HG03460 (cell line): ENCODE measurements around the gene CHMP5.
A peak's percentile ranks its signal among the peaks of the same experiment; 100 is the strongest.

Experiments
- ATAC-seq: cut with Tn5 transposase; IDR thresholded peaks from one replicate; pipeline ENCODE4 v1.9.1; 2021; ENCODE audit not compliant: unreplicated experiment

CHMP5 gene

DNA sequence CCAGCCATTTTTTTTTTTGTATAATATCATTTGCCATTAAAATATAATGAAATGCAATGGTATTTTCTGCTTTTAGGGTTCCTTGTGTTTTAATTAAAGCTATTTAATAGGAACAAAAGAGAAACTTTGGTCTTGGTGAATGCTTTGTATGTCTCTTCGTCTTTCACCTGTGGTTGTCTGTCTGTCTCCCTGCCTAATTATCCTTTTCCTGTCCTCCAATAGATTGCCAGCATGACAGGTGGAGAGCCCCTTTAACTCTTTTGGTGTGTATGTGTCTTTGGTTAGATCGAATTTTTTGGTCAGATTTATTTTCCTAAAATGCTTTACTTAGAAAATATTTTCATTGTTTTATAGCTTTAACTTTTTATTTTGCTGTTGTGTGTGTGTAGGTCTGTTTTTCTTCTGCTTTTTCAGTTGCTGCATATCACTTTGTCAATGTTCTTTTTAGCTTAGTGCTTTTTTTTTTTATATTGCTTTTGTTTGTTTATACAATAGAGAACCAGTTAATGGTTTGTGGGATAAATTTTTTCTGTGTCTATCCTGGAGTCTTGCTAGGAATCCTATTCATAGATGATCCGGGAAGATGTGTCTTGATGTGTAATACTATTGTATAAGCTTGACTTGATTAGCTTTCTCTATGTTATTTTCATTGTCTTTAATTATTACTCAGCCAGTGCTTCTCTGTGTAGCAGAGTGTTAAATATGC is 8.6 kb downstream of the CHMP5 start:
- ATAC-seq: no peak

DNA sequence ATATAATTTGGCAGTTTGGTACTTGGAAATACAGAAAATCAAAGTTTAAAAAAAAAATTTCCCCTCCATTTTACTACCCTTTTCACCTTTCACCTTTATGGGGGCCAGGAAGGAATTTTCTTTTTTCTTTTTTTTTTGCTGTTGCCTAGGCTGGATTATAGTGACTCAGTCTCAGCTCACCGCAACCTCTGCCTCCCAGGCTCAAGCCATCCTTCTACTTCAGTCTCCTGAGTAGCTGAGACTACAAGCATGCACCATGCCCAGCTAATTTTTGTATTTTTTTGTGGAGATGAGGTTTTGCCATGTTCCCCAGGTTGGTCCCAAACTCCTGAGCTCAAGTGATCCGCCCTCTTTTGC is 9.1 kb downstream of the CHMP5 start:
- no peak for ATAC-seq

DNA sequence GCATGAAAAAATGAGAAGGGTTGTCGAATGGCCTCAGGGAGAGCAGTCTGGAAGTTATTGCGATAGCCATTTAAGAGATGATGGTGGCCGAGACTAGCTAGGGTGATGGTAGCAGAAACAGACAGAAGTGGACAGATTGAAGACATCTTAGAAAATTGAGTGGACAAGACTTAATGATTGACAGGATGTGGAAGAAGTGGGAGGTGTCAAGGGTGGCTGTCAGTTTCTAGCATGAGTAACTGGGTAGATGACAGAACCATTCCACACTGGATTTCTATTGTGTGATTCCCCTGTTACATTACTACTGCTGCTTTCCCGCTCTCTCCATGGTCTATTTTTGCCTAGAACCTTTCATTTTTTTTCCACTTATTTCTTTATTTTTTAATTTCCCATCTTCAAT is 12.6 kb downstream of the CHMP5 start:
- ATAC-seq: no peak

DNA sequence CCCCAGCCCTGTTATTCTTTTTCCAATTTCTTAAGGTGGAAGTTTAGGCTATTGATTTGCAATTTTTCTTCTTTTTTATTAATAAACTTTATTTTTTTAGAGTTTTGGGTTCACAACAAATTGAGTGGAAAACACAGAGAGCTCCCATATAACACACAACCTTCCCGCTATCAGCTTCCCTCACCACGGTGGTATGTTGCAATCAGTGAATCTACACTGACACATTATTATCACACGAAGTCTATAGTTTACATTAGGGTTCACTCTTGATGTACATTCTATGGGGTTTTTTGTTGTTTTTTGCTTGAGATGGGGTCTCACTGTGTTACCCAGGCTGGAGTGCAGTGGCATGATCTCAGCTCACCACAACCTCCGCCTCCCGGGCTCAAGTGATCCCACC is 20.7 kb downstream of the CHMP5 start:
- no peak for ATAC-seq

DNA sequence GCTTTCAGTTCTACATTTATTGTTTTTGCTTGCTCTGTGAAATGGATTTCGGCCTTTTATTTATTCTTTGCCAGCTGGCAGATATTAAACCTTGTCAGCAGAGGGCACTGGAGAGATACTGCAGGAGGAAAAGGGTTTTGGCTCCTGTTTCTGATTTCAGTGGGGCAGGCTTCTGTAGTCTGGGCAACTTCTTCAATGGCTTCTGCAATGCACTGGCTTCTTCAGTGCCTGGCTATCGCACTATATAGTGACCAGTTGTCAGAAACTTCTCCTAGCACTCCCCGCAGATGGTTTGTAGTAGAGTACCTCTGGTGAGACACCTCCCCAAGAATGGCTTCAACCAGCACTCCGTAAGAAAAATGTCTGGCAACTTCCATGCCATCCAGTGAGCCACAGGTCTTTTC is 22.2 kb downstream of the CHMP5 start:
- ATAC-seq: no peak

DNA sequence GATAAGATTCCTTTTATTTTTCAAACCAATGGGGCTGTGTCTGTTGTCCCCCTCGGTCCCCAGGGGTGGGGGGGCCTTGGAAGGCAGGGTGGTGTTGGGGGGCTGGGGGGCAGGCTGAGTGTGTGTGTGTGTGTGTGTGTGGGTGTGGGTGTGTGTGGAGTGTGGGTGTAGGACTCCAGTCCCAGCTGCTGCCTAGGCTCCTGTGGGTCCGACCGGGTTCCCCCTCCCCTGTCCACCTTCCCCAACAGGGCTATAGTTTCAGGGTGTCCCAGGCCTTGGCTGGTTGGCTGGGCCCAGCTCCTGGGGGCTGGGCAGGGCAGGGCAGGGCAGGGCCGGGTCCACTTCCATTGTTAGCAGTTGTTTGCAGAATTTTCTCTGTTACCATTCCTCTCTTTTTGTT is 23.4 kb downstream of the CHMP5 start:
- ATAC-seq: no peak

DNA sequence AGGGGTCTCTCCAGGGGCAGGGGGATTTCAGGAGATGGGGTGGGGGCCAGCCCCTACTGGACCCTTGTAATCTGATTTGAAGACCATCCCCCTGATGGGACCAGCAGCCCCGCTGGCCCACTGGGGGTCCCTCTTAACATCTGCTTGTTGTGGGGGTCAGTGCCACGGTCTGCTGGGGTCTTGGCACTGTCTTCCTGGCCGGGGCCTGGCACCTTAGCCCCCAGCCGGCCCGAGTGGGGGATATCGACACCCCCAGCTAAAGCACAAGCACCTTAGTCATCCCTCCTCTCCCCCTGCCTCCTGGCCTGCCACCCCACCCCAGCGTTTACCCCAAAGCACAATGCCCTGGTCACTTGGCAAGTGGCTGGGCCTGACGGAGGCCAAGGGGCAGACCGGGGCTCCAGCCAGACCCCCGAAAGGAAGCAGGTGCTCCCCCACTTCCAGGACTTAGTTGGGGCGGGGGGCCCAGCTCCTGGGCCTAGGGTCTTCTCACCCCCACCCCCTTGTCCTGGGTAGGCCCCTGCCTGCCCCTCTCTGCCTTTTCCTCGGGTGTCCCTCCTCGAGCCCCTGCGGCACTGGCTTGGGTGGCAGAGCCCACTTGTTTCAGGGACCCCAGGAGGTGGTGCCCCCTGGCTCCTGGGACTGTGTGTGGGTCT is 24.1 kb downstream of the CHMP5 start:
- no peak for ATAC-seq

DNA sequence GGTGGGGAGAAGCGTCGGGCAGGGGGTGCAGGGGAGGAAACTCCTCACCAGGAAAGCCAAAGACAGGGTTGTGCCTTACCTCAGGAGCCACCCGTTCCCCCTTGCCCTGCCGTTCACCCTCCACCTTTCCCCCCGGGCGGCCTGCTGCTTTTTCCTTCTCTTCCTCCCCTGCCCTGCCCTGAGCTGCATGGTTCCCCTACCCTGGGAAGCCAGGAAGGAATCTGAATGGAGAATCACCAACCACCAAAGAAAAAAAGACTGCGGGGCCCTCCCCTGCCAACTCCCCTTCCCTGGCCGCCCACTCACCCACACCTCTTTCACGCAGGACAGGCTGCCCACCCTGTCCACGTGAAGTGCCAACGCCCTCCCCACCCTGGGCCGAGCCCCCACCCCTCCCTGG is 24.6 kb downstream of the CHMP5 start:
- no peak for ATAC-seq

DNA sequence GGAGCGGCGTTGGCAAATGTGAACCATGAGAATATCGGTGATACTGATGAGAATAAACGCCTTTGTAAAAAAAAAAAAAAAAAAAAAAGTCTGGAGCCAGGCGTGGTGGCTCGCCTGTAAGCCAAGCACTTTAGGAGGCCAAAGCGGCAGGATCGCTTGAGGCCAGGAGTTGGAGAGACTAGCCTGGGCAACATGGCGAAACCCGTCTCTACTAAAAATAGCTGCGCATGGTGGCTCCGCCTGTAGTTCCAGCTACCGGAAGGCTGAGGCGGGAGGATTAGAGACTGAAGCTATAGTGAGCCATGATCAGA is 25.0 kb downstream of the CHMP5 start:
- no peak for ATAC-seq

DNA sequence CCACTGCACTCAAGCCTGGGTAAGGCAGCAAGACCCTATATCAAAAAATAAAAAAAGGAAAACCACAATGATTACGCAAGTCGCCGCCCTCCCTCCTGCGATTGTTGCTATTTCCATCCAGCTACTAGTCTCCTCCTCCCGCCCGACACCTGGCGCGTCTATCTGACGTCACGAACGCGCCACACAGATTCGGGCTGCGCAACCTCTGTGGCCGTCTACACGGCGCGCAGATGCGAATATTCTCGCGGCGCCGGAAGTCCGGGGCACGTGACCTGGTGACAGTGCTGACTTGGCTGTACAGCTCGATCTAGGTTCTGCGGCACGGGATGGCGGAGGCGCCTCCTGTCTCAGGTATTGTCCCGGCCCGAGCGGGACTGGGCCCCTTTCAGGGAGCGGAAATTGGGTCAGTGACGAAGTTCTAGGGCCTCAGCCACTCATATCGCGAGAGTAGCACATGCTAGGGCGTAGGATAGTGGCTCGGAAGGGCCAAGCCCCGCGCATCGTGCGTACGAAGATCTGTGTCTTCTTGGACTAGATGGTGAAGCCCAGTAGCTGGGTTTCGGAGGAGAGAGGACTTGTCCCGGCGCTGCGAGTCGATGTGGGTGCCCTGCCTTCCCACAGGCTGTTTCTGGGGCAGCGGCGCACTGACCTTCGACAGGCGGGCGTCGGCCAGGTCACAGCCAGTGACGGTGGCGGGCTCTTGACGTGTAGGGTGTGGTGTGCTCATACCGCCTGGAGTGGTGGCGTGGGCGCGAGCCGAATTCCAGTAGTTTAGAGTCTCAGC is 25.6 kb downstream of the CHMP5 start, which contains the start of gene NFX1:
Gene NFX1 (plus strand): TSS at position 270 of the 784 bp plus-strand sequence. CDS start 57 bp downstream, at position 327.
- peak; percentile 89 for ATAC-seq

DNA sequence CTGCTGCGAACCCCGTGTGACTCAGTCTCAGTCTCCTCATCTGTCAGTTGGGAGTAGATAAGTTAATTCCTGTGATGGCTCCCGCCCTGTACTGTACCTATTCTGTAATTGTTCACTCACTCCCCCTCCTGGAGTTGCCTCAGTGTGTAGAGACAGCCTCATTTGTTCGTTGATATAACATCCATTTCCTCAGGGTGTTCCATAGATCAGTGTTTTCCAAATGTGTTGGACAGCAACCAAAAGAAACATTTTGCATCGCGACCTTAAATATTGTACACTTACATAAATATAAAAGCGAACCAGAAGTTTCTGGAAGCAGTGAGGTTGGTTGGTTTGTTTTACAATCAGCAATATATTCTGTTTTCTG is 26.2 kb downstream of the CHMP5 start:
- no peak for ATAC-seq

DNA sequence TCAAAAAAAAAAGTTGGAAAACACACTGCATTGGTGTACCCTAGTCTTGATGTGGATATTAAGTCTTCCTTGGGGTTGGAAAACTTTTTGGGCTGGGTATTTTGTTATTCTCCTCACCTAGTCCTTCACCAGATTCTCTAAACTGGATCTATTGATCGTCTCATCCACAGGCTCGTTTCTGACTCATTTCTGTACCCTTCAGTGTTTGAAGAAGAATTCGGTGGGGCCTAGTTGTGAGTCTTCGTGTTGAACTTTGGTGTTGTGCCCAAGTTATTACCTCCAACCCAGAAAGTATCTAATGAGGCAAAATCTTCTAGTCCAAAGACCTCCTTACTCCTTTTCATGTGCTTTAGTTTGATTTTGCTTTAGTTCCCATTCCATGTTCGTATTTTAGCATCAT is 27.1 kb downstream of the CHMP5 start:
- ATAC-seq: no peak

DNA sequence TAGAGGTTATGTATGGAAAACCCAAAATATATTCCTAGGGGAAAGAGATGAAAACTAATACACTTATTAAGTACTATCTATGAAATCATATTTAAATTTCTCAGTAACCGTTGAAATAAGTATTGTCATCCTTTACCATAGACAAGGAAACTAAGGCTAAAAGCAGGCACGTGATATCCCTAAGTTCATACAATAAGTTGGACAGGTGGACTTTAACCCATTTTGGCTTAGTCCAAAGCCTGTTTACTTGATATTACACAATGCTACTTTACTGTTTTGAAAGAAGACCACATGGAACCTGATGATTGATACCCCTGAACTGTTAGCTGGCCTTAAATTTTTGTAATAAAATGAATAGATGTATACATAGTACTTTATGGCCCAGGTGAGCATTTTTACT is 28.9 kb downstream of the CHMP5 start:
- no peak for ATAC-seq

DNA sequence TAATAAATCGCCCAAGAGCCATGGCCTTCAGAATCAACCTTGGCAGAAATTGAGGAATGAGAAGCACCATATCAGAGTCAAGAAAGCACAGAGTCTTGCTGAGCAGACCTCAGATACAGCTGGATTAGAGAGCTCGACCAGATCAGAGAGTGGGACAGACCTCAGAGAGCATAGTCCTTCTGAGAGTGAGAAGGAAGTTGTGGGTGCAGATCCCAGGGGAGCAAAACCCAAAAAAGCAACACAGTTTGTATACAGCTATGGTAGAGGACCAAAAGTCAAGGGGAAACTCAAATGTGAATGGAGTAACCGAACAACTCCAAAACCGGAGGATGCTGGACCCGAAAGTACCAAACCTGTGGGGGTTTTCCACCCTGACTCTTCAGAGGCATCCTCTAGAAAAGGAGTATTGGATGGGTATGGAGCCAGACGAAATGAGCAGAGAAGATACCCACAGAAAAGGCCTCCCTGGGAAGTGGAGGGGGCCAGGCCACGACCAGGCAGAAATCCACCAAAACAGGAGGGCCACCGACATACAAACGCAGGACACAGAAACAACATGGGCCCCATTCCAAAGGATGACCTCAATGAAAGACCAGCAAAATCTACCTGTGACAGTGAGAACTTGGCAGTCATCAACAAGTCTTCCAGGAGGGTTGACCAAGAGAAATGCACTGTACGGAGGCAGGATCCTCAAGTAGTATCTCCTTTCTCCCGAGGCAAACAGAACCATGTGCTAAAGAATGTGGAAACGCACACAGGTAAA is 30.0 kb downstream of the CHMP5 start:
- no peak for ATAC-seq

DNA sequence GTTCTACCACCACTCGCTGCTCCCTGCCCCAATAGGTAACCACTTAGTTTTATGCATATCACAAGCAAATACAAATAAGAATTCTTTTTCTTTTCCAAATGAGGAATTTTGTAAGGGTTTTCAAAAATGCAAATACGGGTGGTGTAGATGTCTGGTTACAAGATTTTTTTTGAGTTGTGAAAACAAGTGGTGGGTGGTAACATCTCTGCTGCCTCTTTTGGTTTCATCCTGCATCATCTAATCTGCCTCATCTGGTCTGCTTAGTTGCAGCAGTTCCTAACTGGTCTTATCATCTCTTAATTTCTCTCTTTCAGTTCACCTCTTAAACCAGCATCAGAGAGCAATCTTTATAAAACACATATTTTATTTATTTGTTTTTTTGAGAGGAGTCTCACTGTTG is 30.7 kb downstream of the CHMP5 start:
- peak; percentile 30 for ATAC-seq

DNA sequence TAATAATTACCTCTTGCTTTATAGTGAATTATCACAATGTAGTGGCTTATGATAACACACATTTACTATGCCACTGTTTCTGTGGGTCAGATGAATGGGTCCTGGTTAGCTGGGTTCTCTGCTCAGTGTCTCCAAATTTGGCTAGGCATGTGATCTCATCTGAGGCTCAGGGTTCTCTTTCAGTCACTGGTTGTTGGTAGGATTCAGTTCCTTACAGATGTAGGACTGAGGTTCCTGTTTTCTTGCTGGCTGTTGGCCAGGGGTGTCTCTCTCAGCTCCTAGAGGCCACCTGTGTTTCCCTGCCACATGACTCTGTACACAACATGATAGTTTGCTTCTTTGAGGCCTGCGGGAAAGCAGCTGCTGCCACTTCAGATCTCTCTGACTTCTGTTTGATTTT is 32.6 kb downstream of the CHMP5 start:
- ATAC-seq: peak; percentile 92

DNA sequence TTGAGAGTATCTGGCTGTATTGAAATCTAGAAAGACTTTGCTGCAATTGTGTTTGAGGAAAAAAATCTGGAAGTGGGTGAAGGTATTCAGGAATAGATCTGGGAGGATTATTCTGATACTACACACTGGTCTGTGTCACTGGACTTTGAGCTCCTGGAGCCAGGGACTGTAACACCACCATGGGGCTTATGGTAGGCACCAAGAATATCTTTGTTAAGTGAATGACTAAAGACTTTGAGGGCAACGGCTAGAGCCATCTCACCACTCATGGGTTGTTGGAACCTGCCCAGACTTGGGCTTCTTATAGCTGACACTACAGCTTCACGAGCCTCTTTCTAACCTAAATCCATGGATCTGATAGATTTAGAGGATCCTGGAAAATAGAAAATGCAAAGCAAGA is 35.7 kb downstream of the CHMP5 start:
- ATAC-seq: no peak

DNA sequence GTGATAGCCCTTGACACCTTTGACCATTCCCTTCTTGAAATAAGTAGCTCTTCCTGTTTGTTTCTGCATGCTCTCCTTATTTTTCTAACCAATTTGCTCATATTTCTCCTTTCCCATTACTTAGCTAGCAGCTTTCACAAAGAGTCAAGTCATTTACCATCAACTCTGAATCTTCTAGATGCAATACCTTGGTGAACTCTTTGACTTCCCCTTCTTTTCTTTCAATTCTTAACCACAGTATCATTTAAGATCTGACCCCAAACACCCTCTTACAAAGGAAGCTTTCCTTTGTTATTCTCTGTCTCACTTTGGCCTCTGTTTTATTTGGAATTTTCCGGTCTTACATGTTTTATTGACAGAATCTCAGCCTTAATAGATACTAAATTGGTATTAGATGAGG is 39.5 kb downstream of the CHMP5 start:
- no peak for ATAC-seq

DNA sequence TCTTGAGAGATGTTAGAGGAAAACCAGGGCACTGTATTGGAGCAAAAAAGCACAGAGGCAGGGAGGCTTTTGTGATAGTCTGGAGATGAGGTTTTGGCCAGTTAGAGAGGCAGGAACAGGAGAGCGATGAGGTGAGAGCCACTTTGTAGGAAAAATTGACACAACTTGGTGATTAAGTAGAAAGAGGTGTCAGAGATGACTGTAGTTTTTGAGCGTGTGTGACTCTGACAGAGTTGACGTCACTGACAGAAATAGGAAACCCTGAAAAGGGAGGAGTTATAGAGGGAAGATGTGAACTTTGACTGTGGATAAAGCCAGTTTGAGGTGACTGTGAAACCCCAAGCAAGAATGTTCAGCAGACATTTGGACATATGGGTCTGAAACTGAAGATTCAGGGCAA is 41.2 kb downstream of the CHMP5 start:
- ATAC-seq: no peak

DNA sequence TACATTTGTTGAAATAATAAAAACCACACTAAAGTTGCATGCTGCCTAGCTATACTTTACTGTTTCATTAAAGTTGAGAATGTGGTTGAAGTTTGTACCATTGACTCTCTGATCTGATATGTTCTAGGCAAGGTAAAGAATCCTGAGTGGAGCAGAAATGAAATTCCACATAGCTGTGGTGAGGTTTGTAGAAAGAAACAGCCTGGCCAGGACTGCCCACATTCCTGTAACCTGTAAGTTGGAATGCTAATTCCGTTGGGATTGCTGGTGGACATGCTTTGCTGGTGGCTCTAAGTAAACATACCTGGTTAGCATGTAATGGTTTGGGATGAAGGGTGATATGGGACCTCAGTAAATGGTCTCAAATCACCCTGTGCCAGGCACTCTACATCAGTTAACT is 42.2 kb downstream of the CHMP5 start:
- ATAC-seq: no peak

DNA sequence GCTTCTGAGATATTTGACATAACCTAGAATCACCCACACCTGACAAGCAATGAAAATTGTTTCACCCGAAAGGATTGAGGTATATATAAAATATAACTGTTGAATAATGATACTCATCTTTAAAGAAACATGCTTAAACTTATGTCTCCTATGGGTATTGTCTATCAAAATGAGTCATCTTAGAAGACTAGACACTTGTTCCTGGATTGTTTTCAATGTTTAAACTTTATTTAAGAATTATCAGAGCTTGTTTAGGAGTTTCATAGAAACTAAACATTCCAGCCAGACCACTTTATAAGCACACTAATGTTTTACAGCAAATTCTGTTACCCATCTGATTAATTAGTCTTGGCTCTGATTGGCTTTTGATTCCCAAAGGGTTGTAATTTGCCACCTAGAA is 45.1 kb downstream of the CHMP5 start:
- ATAC-seq: no peak

DNA sequence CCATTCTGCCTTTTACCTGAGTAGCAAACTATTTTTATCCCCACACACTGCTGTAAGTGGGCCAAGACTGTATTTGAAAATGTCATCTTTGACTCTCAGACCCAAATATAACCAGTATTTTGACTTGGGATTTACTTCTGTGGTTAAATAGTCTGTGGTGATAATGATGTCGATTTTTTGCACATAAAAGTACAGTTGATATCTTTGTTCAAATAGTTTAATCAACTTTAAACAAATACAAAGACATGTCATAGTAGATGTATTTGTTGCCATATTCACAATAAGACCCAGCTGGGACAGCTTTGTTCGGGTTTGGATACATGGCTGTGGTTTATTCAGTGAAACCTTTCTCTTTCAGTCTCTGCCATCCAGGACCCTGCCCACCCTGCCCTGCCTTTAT is 45.9 kb downstream of the CHMP5 start:
- ATAC-seq: no peak
